ENCODE measurements around the gene RRAD.

Gene RRAD

GRCh38 chr16:66920299-66920590, 5.1 kb downstream of the RRAD start:
- Histone ChIP-seq H3K4me3 (replicated peaks; ENCODE audit: insufficient read depth, low read length) (no peak overlapping the region), H3K27me3 (ENCODE audit: insufficient read depth, poor library complexity, severe bottlenecking) (peaks cover 25% of the 10 kb centered on the region), H3K27ac (replicated peaks) (no peak overlapping the region)
- DNase-seq (ENCODE audit: low read depth in 1 of 2, low spot score in 1 of 2), result no peak
- TF ChIP-seq GABPA (IDR thresholded peaks at IDR 0.05; ENCODE audit: low read depth) (no peak), POLR2AphosphoS5 (IDR thresholded peaks at IDR 0.05; ENCODE audit: low read depth) (no peak), CTCF (IDR thresholded peaks at IDR 0.05; ENCODE audit: insufficient read depth, low read length) (no peak), SPI1 (IDR thresholded peaks at IDR 0.05; ENCODE audit: borderline replicate concordance, low read depth) (no peak)
- TF ChIP-seq, protein P1, sequence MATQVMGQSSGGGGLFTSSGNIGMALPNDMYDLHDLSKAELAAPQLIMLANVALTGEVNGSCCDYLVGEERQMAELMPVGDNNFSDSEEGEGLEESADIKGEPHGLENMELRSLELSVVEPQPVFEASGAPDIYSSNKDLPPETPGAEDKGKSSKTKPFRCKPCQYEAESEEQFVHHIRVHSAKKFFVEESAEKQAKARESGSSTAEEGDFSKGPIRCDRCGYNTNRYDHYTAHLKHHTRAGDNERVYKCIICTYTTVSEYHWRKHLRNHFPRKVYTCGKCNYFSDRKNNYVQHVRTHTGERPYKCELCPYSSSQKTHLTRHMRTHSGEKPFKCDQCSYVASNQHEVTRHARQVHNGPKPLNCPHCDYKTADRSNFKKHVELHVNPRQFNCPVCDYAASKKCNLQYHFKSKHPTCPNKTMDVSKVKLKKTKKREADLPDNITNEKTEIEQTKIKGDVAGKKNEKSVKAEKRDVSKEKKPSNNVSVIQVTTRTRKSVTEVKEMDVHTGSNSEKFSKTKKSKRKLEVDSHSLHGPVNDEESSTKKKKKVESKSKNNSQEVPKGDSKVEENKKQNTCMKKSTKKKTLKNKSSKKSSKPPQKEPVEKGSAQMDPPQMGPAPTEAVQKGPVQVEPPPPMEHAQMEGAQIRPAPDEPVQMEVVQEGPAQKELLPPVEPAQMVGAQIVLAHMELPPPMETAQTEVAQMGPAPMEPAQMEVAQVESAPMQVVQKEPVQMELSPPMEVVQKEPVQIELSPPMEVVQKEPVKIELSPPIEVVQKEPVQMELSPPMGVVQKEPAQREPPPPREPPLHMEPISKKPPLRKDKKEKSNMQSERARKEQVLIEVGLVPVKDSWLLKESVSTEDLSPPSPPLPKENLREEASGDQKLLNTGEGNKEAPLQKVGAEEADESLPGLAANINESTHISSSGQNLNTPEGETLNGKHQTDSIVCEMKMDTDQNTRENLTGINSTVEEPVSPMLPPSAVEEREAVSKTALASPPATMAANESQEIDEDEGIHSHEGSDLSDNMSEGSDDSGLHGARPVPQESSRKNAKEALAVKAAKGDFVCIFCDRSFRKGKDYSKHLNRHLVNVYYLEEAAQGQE (IDR thresholded peaks at IDR 0.05; ENCODE audit: insufficient replicate concordance, low read depth), result no peak

DNA sequence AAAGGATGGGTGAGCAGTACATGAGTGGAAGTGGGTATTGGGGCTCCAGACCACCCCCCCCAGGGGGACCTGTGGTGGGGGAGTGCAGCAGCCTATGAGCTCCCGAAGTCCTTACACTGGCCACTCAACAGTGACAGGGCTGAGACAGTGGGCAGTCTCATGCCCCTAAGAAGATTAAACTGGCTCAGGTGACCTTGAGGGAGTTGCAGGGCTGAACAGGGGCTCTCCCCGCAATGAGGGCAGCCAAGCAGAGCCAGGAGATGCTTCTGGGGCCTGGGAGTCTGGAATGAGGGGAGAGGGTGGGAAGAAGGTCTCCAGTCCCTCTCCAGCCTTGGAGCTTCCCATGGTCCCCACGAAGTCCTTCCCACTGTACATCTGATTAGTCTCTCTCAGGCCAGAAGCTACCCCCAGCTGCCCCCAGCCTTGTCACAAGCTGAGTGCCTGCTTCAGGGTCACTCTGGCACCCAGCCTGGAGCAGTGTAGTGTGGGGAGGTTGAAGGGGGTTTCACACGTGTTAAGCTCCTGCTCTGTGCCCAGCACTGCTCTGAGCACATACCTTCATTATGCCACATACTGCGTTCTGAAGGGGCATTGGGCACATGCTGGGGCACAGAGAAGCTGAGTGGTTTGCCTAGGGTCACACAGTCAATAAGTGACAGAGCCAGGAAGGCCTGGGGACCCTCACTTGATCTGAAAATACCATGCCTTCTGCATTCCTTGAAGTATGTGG, 5.6 kb downstream of the RRAD start:
- Histone ChIP-seq H3K27ac (replicated peaks) (no peak overlapping the region), H3K27me3 (ENCODE audit: insufficient read depth, poor library complexity, severe bottlenecking) (peaks cover 22% of the 10 kb centered on the region), H3K4me3 (replicated peaks; ENCODE audit: insufficient read depth, low read length) (no peak overlapping the region)
- TF ChIP-seq, protein P1 (IDR thresholded peaks at IDR 0.05; ENCODE audit: insufficient replicate concordance, low read depth), result no peak
- TF ChIP-seq CTCF (IDR thresholded peaks at IDR 0.05; ENCODE audit: insufficient read depth, low read length) (no peak), SPI1 (IDR thresholded peaks at IDR 0.05; ENCODE audit: borderline replicate concordance, low read depth) (no peak), GABPA (IDR thresholded peaks at IDR 0.05; ENCODE audit: low read depth) (no peak), POLR2AphosphoS5 (IDR thresholded peaks at IDR 0.05; ENCODE audit: low read depth) (no peak)
- no peak for DNase-seq (ENCODE audit: low read depth in 1 of 2, low spot score in 1 of 2)

GRCh38 chr16:66918803-66919568, 6.3 kb downstream of the RRAD start, which contains the start of gene CDH16:
TSS of gene CDH16 (minus strand) at chr16:66918885. CDS start at chr16:66918065, 820 bp downstream.
- TF ChIP-seq SPI1 (IDR thresholded peaks at IDR 0.05; ENCODE audit: borderline replicate concordance, low read depth) (no peak), POLR2AphosphoS5 (IDR thresholded peaks at IDR 0.05; ENCODE audit: low read depth) (no peak), CTCF (IDR thresholded peaks at IDR 0.05; ENCODE audit: insufficient read depth, low read length) (no peak), GABPA (IDR thresholded peaks at IDR 0.05; ENCODE audit: low read depth) (no peak)
- TF ChIP-seq, protein P1 (IDR thresholded peaks at IDR 0.05; ENCODE audit: insufficient replicate concordance, low read depth), result no peak
- Histone ChIP-seq H3K4me3 (replicated peaks; ENCODE audit: insufficient read depth, low read length) (no peak within 1 kb of the TSS), H3K27ac (replicated peaks) (no peak within 1 kb of the TSS), H3K27me3 (ENCODE audit: insufficient read depth, poor library complexity, severe bottlenecking) (peaks cover 14% of the 10 kb centered on the region)
- no peak for DNase-seq (ENCODE audit: low read depth in 1 of 2, low spot score in 1 of 2)

All from HL-60 (cell line).